HG02623 (cell line): ENCODE measurements around the gene SENP1.

Experiments
- ATAC-seq: cut with Tn5 transposase; IDR thresholded peaks from one replicate; pipeline ENCODE4 v1.9.1; 2021; ENCODE audit warnings: moderate library complexity; ENCODE audit not compliant: unreplicated experiment

The SENP1 gene

DNA sequence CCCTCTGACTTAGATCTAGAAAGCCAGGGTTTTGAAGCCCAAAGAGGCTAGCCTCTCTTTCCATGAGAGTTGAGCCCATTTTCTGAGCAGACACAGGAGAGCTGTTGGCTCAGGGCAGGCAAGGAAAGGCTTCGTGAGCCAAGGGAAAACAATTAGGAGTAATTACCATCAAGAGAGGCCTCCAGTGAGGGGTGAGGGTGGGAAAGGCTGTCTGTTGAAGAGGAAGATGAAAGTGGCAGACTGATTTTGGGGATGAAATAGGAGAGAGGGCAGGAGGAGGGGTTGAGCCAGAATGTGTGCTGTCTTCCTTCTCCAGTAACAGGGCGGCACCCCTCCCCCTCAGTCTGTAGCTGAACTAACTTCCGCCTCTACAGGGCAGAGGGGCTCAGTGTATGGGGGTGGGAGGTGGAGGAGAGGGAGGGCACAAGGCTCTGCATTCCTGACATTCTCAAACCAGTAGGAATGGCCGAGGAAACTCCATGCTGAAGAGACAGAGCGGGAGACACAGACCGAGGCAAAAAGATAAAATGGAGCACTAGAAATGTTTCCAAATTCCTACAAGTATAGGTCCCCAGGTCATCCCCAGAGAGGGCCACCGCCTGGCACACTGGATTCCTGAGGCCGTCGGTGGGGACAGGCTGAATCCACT, 68.5 kb downstream of the SENP1 start:
- ATAC-seq: no peak

DNA sequence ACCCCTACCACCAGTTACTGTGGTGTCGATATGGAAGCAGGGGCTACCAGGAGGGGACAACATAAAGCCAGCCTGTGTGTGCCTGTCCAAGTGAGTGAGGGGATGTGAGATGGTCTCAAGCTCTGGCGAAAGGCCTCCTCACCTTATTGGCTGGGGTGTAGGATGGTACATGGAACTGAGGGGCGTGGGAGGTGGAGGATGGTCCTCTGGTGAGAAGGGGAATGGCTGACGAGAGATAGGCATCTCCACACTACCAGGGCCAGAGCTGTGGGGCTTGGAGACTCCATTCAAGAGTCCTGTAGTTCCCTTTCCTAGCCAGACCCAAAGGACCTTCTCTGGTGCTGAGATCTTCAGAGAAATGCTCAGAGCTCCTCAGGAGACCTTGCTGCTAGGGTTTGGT, 69.1 kb downstream of the SENP1 start:
- no peak for ATAC-seq

DNA sequence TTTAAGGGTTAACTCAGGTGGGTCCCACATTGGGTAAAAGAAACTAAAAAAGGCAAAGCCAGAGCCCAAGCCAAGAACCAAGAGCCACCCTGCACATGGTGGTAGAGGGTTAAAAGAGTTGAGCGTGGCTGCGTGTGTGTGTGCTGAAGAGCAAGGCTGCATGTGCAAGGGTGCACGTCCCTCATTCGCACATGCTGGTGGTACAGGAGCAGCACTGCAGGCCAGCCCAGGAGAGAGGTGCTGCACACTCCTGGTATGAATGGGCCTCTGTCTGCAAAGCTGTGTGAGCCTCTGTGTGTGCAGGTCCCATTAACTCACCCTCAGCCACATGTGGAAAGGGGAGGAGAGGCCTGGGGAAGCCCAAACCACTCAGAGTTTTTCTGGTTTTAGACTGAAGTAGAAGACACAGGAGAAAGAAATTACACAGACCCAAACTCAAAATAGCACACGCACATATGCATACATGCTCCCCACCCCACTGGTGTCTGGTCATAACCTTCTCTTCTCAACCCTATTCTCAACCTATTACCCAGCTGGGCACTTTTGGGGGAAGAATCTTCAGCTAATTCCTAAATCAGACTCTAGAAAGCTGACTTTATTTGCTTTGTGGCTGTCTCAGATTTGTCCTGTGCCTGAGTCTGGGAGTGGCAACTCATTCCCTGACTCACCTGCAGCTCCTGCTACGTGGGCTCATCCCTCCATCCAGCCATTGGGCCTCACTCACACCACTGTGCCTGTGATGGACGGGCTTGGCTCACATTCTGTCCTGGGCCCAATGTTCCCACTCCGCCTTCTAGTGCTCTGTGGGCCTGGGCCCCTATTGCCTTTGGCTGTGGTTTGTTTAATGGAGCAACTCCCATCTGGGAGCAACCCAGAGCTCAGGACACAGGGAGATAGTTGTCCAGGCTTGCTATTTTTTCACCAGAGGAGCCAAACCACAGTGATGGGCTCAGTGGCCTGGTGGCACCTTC, 70.8 kb downstream of the SENP1 start:
- ATAC-seq: no peak

DNA sequence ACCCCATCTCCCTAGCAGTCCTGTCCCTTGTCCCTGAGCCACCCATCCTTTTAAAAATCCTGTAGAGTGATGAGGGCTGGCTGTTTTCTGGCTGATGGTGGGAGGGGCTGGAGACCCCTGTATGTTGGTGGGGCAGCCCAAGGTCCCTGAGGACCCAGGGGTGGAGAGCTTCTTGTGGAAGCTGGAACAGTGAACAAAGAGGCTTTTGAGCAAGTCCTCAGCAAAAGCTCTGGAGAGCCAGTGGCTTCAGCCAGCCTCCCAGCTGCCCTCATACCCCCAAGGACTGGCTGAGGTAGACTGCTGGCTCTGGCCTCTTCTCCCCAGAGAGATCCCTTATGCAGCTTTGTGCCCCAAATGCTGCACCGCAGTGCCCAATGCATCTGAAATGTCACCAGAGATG, 72.4 kb downstream of the SENP1 start:
- no peak for ATAC-seq

GRCh38 chr12:48032597-48032996, 73.3 kb downstream of the SENP1 start:
- ATAC-seq: no peak

GRCh38 chr12:48031135-48031960, 74.5 kb downstream of the SENP1 start:
- no peak for ATAC-seq

DNA sequence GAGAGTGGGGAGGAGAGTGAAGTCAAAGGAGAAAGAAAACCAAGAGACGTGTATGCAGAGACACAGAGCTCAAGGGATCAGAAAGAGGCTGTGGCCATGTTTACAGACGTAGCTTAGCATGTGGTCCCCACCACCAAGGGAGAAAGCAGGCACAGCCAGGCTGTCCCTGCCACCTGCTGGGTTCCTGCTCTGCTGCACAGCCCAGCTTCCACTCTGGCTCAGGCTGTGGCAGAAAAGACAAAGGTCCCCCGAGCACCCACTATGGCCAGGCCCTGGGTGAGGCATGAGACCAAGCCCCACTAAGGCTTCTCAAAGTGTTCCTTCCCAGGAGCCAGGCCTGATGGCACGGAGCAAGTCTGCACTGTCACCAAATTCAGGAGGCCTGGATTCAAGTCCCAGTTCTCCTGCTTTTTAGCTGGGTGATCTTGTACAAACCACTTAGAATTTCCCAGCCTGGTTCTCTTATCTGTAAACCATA, 75.7 kb downstream of the SENP1 start:
- ATAC-seq: no peak

DNA sequence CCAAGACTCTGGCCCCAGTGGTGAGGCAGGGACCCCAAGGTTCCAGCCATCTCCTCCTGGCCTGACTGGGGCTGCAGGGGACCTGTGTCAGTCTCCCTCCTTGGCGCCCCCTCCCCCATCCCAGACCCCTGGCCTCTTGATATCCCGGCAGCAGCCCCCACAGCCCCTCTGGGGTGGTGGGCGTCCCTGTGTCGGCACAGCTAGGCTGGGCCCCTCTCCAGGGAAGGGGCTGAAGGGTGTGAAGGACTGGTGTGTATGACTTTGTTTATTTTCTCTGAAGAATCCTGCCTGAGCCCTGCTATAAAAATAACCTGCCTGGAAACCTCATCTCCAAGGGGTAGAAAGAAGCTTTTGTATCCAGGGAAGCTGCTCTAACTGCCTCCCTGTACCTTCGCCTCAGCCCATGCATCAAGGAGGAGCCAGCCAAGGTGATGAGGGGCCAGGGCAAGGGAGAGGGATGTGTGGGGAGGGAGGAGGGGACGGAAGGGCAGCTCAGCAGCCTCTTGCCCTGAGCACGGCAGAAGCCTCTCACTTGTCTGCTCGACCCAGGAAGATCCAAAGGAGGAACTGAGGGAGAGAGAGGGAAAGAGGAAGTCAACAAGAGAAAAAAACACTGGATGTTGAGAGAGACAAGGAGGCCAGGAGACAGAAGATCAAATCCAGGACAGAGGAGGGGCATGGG, 76.2 kb downstream of the SENP1 start:
- ATAC-seq: no peak

- ATAC-seq: no peak
Observed at GRCh38 chr12:48028541-48029431, 77.1 kb downstream of the SENP1 start.

- ATAC-seq: no peak
Observed at GRCh38 chr12:48027183-48028002, 78.5 kb downstream of the SENP1 start.

DNA sequence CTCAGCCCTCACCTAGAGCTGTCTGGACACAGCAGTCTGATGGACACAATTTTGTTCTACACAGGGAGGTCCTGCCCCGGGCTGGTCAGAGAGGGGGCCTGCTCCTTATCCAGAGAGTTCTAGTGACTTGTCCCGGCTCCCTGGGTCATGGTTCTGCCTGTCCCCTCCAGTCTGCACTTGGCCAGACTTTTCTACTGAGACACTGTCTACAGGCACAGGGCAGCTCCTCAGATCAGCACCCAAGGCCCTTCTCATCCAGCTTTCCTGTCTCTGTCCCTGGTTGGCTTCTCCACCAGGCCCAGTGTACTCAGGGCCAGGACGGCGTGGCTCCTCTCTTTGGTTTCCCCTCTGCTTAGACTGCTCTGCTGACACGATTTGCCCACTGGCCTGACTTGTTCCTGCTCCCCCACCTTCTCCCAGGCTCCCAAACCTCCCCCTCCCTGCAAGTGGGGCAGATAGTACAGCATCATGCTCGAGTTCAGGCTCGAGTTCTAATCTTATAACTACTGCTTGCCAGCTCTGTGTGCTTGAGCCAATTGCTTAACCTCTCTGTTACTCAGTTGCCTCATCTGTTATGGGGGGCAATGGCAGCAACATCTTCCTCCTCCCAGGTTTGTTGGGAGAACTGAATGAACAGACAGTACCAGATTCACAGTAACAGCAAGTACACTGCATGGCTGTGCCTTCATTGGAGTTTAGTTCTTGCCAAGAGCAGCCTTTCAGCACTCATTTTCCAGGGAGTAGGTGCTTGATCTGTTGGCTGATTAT, 79.6 kb downstream of the SENP1 start:
- ATAC-seq: no peak

GRCh38 chr12:48025281-48025680, 80.6 kb downstream of the SENP1 start:
- ATAC-seq: no peak

DNA sequence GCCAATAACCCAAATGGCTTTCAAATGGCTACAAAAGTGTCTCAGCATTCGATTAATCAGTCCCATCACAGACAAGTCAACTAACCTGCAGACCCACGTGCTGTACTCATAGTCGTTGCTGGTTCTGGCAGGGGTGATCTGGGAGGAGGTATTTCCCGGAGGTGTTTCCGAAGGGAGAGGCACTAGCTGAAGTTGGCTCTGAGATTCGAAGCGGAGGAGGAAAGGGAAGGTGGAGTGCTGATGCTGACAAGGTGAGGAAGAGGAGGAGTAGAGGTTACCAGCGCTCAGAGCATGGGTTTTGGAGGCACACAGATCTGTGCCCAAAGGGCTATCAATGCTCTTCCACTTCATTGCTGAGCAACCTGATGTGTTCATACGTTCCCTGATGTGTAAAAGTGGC, 81.1 kb downstream of the SENP1 start:
- ATAC-seq: no peak

DNA sequence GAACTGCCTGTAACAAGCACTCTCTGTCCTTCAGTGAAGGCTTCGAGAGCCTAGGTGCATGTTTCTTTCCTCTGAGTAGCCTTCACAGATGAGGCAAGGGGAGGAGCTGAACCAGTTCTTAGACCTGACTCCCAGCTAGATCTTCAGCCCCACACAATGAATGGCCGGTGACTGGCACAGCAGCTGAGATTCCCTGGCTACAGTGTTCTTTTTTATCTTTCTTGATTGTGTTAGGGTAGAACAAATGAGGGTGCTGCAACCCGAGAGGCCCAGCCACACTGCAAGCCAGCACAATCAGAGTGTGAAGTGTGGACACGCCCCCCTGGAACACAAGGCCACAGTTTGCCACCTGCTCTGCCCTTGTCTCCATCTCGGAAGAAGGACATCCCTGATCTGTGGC, 82.5 kb downstream of the SENP1 start:
- no peak for ATAC-seq

- ATAC-seq: no peak
Observed at GRCh38 chr12:48022676-48023385, 83.0 kb downstream of the SENP1 start.

- no peak for ATAC-seq
Observed at GRCh38 chr12:48022180-48022521, 83.7 kb downstream of the SENP1 start.

DNA sequence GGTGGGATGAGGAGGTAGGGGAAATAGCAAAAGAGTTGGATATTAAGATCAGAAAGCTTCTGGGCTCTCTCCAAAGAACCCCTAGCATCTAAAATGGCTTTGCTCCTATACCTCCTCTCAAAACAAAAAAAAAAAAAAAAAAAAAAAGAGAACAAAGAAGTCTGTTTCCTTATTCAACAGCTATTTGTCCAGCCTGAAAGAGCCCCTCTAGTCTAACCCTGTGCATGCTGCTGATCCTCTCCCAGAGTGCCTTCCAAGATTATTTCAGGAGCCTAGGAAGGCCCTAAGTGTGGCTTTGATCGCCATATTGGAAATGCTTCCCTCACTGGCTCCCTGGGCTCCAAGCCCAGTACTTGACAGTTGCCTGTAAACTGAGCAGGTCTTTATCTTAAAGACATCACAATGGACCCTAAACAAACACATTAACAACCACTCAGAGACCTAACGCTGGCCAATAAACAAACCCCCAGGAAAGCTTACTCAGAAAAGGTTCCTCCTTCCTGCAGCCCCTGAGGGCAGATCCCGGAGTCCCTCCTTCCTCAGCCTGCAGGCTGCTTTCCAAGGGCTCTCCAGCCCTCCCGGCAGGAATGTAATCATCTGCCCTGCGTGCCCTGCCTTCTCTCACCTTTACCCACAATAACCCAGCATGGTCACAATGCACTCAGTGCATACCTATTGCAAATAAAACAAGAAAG, 84.2 kb downstream of the SENP1 start:
- ATAC-seq: no peak
